Measurements from ENCODE around the gene RAB31.

- TF ChIP-seq, protein P1, sequence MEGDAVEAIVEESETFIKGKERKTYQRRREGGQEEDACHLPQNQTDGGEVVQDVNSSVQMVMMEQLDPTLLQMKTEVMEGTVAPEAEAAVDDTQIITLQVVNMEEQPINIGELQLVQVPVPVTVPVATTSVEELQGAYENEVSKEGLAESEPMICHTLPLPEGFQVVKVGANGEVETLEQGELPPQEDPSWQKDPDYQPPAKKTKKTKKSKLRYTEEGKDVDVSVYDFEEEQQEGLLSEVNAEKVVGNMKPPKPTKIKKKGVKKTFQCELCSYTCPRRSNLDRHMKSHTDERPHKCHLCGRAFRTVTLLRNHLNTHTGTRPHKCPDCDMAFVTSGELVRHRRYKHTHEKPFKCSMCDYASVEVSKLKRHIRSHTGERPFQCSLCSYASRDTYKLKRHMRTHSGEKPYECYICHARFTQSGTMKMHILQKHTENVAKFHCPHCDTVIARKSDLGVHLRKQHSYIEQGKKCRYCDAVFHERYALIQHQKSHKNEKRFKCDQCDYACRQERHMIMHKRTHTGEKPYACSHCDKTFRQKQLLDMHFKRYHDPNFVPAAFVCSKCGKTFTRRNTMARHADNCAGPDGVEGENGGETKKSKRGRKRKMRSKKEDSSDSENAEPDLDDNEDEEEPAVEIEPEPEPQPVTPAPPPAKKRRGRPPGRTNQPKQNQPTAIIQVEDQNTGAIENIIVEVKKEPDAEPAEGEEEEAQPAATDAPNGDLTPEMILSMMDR (conservative IDR thresholded peaks at IDR 0.05; ENCODE audit: low read depth, low read length) = no peak
- TF ChIP-seq EZH2 (IDR thresholded peaks at IDR 0.05; ENCODE audit: borderline replicate concordance, low read depth, low read length, poor library complexity, severe bottlenecking) = no peak
These were observed 55.9 kb downstream of the RAB31 start for GRCh38 chr18:9764011-9764481.
